GM23338 (cell line): ENCODE data around the gene C11orf21. TPM values are rescaled to one million over a fixed set of nuclear protein-coding genes. Genes with fewer than 3 reads are reported as not detected.

Experiments
- ATAC-seq: fragments of 200-7000 bp; cut with Tn5 transposase; 3 replicates; pipeline ENCODE4 v1.9.1; 2020
- DNase-seq: peaks from one replicate; pipeline ENCODE4 v3.0.0-alpha.2; 2015; ENCODE audit warnings: low spot score
- H2AFZ ChIP-seq: fragments of 200-600 bp; sonication (generic); 2 replicates; pipeline ENCODE4 v1.8.0; 2016; ENCODE audit warnings: antibody characterized with exemption, mild to moderate bottlenecking, moderate library complexity
- H3F3A ChIP-seq: fragments of 200-600 bp; sonication (generic); replicated peaks from 2 replicates; pipeline ENCODE4 v1.8.0; 2017; ENCODE audit warnings: antibody characterized with exemption, mixed run types, low read depth
- H3K27ac ChIP-seq: fragments of 200-600 bp; sonication (generic); 2 replicates; pipeline ENCODE4 v1.6.1; 2016; ENCODE audit warnings: low read depth
- H3K27me3 ChIP-seq: fragments of 200-600 bp; sonication (generic); 2 replicates; pipeline ENCODE4 v1.8.0; 2016; ENCODE audit warnings: mild to moderate bottlenecking, mixed run types, moderate library complexity; ENCODE audit not compliant: insufficient read depth
- H3K36me3 ChIP-seq: fragments of 200-600 bp; sonication (generic); 2 replicates; pipeline ENCODE4 v1.8.0; 2016; ENCODE audit warnings: mild to moderate bottlenecking; ENCODE audit not compliant: insufficient read depth
- H3K4me1 ChIP-seq: fragments of 200-600 bp; sonication (generic); 2 replicates; pipeline ENCODE4 v1.8.0; 2016; ENCODE audit warnings: mild to moderate bottlenecking, moderate library complexity; ENCODE audit not compliant: insufficient read depth
- H3K4me2 ChIP-seq: fragments of 200-600 bp; sonication (generic); 2 replicates; pipeline ENCODE4 v1.7.1; 2017; ENCODE audit warnings: mixed run types
- H3K4me3 ChIP-seq: fragments of 200-600 bp; sonication (generic); 2 replicates; pipeline ENCODE4 v1.6.1; 2016; ENCODE audit warnings: mixed run types
- H3K79me2 ChIP-seq: fragments of 200-600 bp; sonication (generic); replicated peaks from 2 replicates; pipeline ENCODE4 v1.8.0; 2017; ENCODE audit warnings: mild to moderate bottlenecking; ENCODE audit not compliant: insufficient read depth
- H3K9me2 ChIP-seq: fragments of 200-600 bp; sonication (generic); 2 replicates; pipeline ENCODE4 v1.8.0; 2017; ENCODE audit not compliant: insufficient read depth
- H4K20me1 ChIP-seq: fragments of 200-600 bp; sonication (generic); replicated peaks from 2 replicates; pipeline ENCODE4 v1.8.0; 2017; ENCODE audit warnings: mild to moderate bottlenecking; ENCODE audit not compliant: insufficient read depth
- H3K27ac Mint-ChIP-seq: 2 replicates; pipeline ENCODE4 v1.8.0; 2020; ENCODE audit warnings: inconsistent platforms, mild to moderate bottlenecking, moderate library complexity, mixed read lengths
- H3K27me3 Mint-ChIP-seq: 3 replicates; pipeline ENCODE4 v1.8.0; 2022; ENCODE audit warnings: low read depth, mild to moderate bottlenecking, moderate library complexity, mixed read lengths, inconsistent platforms; ENCODE audit not compliant: insufficient read depth, poor library complexity
- H3K36me3 Mint-ChIP-seq: 3 replicates; pipeline ENCODE4 v1.8.0; 2021; ENCODE audit warnings: low read depth, mild to moderate bottlenecking, inconsistent platforms, moderate library complexity, mixed read lengths
- H3K4me1 Mint-ChIP-seq: 3 replicates; pipeline ENCODE4 v1.8.0; 2020; ENCODE audit warnings: mild to moderate bottlenecking, inconsistent platforms, mixed read lengths
- H3K4me3 Mint-ChIP-seq: 3 replicates; pipeline ENCODE4 v1.8.0; 2021; ENCODE audit warnings: moderate library complexity, mild to moderate bottlenecking, inconsistent platforms, mixed read lengths
- H3K9me3 Mint-ChIP-seq: 3 replicates; pipeline ENCODE4 v1.8.0; 2020; ENCODE audit warnings: moderate library complexity, mild to moderate bottlenecking, inconsistent platforms, mixed read lengths
- CREB1 ChIP-seq: fragments of 250-450 bp; sonication (Bioruptor Pico); IDR thresholded peaks from 2 replicates; pipeline ENCODE4 v1.5.0; 2020; ENCODE audit warnings: low read depth, mild to moderate bottlenecking, moderate library complexity
- EZH2 ChIP-seq: fragments of 200-600 bp; sonication (generic); IDR thresholded peaks from one replicate; pipeline ENCODE4 v1.8.0; 2017; ENCODE audit warnings: antibody characterized with exemption, mild to moderate bottlenecking, low read depth; ENCODE audit not compliant: unreplicated experiment
- EZH2phosphoT487 ChIP-seq: fragments of 200-600 bp; sonication (generic); IDR thresholded peaks from one replicate; pipeline ENCODE4 v1.8.1; 2018; ENCODE audit warnings: antibody characterized with exemption; ENCODE audit not compliant: unreplicated experiment
- JUNB ChIP-seq: IDR thresholded peaks from one replicate; pipeline ENCODE4 v1.6.1; 2016; ENCODE audit warnings: antibody characterized with exemption; ENCODE audit not compliant: unreplicated experiment
- NANOG ChIP-seq: IDR thresholded peaks from 2 replicates; pipeline ENCODE4 v1.6.1; 2016; ENCODE audit warnings: antibody characterized with exemption, borderline replicate concordance
- POLR2AphosphoS5 ChIP-seq: IDR thresholded peaks from 2 replicates; pipeline ENCODE4 v1.6.1; 2016; ENCODE audit warnings: antibody characterized with exemption, low read depth
- STAT1 ChIP-seq: IDR thresholded peaks from one replicate; pipeline ENCODE4 v1.6.1; 2016; ENCODE audit warnings: antibody characterized with exemption; ENCODE audit not compliant: unreplicated experiment
- ZNF114 ChIP-seq: fragments of 250-450 bp; sonication (Bioruptor Pico); IDR thresholded peaks from 2 replicates; pipeline ENCODE4 v1.5.0; 2020; ENCODE audit warnings: mild to moderate bottlenecking, moderate library complexity
- ZNF331 ChIP-seq: fragments of 250-450 bp; sonication (Bioruptor Pico); IDR thresholded peaks from 2 replicates; pipeline ENCODE4 v1.5.0; 2020; ENCODE audit warnings: low read depth, mild to moderate bottlenecking, moderate library complexity
- polyA plus RNA-seq: library from polyadenylated mRNA; unstranded; fragments of >200 nt; fragmentation: Nextera tagmentation; extraction: Ambion mirVana; gene quantifications from 2 replicates; pipeline ENCODE4 v1.2.1, GENCODE V29; 2016
- total RNA-seq: library from RNA; depleted of rRNA; stranded (reverse); fragments of >200 nt; shearing (Covaris generic); gene quantifications from 2 replicates; pipeline ENCODE4 v1.2.3, GENCODE V29; 2014
- TF ChIP-seq, protein P1 (sequence below): fragments of 250-450 bp; sonication (Bioruptor Pico); IDR thresholded peaks from 2 replicates; pipeline ENCODE4 v1.5.0; 2020; ENCODE audit warnings: mild to moderate bottlenecking, moderate library complexity
- TF ChIP-seq, protein P2 (sequence below): IDR thresholded peaks from 2 replicates; pipeline ENCODE4 v1.6.1; 2016; ENCODE audit warnings: antibody characterized with exemption
- TF ChIP-seq, protein P3 (sequence below): IDR thresholded peaks from one replicate; pipeline ENCODE4 v1.6.1; 2018; ENCODE audit warnings: antibody characterized with exemption; ENCODE audit not compliant: unreplicated experiment
- TF ChIP-seq, protein P4 (sequence below), 2 experiments: fragments of 200-600 bp in 1 of 2; sonication (generic) in 1 of 2; conservative IDR thresholded peaks; 2 replicates each; pipeline versions ENCODE4 v1.5.1 to v1.6.1; 2016 to 2017; ENCODE audit warnings: antibody characterized with exemption in 2 of 2, low read depth in 2 of 2, mild to moderate bottlenecking in 2 of 2, moderate library complexity in 1 of 2

Gene C11orf21
- total and polyA plus RNA-seq, 2 experiments from 2014 or later: not detected

DNA sequence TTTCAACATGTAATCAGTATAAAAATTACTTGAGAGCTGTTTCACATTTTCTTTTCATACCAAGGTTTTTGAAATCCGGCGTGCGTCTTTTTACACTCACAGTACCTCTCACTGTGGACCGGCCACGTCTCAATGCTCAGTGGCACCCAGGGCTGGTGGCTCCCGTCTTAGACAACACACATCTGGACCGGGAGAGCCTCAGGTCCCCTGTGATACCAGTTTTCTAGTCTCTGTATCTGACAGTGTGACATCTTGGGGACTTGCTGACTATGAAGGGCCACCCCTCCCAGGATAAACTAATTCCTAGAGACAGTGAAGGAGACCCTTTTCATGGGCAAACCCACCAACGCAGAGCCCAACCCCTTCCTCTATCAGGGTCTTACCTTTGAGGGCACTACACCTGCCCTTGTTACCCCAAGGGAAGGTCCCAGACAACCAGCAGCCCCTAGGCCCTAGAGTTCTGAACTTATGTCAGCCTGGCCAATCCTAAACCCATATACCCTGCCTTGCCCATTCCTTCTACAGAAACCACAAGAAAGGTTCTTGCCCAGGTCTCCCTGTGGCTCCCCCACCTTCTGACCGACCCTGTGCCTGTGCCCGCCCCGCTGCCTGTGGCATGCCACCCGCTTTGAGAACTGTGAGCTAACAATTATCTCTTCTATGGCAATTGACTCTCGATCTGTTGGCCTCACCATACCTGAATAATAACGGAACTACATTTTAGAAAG lies 25.3 kb downstream of the C11orf21 start:
- H3K4me3 ChIP-seq: no peak overlapping the region
- H3K27me3 ChIP-seq: peaks cover 30% of the 10 kb centered on the region
- Mint-ChIP-seq H3K36me3 (no peaks in the 10 kb centered on the region), H3K27ac (no peak overlapping the region), H3K9me3 (peaks cover 7% of the 10 kb centered on the region; the same call in 2 of the 3 replicates), H3K4me1 (peaks cover 17% of the 10 kb centered on the region), H3K27me3 (peaks cover 42% of the 10 kb centered on the region), H3K4me3 (no peak overlapping the region)
- H3K36me3 ChIP-seq: no peaks in the 10 kb centered on the region
- H3K4me2 ChIP-seq: no peak overlapping the region
- DNase-seq: no peak
- no peaks in the 10 kb centered on the region for H4K20me1 ChIP-seq
- no peak overlapping the region for H3K27ac ChIP-seq
- H3F3A ChIP-seq: no peaks in the 10 kb centered on the region
- no peaks in the 10 kb centered on the region for H3K79me2 ChIP-seq
- H3K4me1 ChIP-seq: peaks cover 15% of the 10 kb centered on the region
- TF ChIP-seq ZNF331: no peak
- TF ChIP-seq POLR2AphosphoS5: no peak
- TF ChIP-seq CREB1: no peak
- TF ChIP-seq, protein P1, sequence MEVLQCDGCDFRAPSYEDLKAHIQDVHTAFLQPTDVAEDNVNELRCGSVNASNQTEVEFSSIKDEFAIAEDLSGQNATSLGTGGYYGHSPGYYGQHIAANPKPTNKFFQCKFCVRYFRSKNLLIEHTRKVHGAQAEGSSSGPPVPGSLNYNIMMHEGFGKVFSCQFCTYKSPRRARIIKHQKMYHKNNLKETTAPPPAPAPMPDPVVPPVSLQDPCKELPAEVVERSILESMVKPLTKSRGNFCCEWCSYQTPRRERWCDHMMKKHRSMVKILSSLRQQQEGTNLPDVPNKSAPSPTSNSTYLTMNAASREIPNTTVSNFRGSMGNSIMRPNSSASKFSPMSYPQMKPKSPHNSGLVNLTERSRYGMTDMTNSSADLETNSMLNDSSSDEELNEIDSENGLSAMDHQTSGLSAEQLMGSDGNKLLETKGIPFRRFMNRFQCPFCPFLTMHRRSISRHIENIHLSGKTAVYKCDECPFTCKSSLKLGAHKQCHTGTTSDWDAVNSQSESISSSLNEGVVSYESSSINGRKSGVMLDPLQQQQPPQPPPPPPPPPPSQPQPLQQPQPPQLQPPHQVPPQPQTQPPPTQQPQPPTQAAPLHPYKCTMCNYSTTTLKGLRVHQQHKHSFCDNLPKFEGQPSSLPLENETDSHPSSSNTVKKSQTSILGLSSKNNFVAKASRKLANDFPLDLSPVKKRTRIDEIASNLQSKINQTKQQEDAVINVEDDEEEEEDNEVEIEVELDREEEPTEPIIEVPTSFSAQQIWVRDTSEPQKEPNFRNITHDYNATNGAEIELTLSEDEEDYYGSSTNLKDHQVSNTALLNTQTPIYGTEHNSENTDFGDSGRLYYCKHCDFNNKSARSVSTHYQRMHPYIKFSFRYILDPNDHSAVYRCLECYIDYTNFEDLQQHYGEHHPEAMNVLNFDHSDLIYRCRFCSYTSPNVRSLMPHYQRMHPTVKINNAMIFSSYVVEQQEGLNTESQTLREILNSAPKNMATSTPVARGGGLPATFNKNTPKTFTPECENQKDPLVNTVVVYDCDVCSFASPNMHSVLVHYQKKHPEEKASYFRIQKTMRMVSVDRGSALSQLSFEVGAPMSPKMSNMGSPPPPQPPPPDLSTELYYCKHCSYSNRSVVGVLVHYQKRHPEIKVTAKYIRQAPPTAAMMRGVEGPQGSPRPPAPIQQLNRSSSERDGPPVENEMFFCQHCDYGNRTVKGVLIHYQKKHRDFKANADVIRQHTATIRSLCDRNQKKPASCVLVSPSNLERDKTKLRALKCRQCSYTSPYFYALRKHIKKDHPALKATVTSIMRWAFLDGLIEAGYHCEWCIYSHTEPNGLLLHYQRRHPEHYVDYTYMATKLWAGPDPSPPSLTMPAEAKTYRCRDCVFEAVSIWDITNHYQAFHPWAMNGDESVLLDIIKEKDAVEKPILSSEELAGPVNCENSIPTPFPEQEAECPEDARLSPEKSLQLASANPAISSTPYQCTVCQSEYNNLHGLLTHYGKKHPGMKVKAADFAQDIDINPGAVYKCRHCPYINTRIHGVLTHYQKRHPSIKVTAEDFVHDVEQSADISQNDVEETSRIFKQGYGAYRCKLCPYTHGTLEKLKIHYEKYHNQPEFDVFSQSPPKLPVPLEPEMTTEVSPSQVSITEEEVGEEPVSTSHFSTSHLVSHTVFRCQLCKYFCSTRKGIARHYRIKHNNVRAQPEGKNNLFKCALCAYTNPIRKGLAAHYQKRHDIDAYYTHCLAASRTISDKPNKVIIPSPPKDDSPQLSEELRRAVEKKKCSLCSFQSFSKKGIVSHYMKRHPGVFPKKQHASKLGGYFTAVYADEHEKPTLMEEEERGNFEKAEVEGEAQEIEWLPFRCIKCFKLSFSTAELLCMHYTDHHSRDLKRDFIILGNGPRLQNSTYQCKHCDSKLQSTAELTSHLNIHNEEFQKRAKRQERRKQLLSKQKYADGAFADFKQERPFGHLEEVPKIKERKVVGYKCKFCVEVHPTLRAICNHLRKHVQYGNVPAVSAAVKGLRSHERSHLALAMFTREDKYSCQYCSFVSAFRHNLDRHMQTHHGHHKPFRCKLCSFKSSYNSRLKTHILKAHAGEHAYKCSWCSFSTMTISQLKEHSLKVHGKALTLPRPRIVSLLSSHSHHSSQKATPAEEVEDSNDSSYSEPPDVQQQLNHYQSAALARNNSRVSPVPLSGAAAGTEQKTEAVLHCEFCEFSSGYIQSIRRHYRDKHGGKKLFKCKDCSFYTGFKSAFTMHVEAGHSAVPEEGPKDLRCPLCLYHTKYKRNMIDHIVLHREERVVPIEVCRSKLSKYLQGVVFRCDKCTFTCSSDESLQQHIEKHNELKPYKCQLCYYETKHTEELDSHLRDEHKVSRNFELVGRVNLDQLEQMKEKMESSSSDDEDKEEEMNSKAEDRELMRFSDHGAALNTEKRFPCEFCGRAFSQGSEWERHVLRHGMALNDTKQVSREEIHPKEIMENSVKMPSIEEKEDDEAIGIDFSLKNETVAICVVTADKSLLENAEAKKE (CRISPR knock-in tag): no peak
- TF ChIP-seq EZH2: no peak
- TF ChIP-seq, protein P2, sequence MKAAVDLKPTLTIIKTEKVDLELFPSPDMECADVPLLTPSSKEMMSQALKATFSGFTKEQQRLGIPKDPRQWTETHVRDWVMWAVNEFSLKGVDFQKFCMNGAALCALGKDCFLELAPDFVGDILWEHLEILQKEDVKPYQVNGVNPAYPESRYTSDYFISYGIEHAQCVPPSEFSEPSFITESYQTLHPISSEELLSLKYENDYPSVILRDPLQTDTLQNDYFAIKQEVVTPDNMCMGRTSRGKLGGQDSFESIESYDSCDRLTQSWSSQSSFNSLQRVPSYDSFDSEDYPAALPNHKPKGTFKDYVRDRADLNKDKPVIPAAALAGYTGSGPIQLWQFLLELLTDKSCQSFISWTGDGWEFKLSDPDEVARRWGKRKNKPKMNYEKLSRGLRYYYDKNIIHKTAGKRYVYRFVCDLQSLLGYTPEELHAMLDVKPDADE: no peak
- TF ChIP-seq JUNB: no peak
- TF ChIP-seq EZH2phosphoT487: no peak
- TF ChIP-seq, protein P3, sequence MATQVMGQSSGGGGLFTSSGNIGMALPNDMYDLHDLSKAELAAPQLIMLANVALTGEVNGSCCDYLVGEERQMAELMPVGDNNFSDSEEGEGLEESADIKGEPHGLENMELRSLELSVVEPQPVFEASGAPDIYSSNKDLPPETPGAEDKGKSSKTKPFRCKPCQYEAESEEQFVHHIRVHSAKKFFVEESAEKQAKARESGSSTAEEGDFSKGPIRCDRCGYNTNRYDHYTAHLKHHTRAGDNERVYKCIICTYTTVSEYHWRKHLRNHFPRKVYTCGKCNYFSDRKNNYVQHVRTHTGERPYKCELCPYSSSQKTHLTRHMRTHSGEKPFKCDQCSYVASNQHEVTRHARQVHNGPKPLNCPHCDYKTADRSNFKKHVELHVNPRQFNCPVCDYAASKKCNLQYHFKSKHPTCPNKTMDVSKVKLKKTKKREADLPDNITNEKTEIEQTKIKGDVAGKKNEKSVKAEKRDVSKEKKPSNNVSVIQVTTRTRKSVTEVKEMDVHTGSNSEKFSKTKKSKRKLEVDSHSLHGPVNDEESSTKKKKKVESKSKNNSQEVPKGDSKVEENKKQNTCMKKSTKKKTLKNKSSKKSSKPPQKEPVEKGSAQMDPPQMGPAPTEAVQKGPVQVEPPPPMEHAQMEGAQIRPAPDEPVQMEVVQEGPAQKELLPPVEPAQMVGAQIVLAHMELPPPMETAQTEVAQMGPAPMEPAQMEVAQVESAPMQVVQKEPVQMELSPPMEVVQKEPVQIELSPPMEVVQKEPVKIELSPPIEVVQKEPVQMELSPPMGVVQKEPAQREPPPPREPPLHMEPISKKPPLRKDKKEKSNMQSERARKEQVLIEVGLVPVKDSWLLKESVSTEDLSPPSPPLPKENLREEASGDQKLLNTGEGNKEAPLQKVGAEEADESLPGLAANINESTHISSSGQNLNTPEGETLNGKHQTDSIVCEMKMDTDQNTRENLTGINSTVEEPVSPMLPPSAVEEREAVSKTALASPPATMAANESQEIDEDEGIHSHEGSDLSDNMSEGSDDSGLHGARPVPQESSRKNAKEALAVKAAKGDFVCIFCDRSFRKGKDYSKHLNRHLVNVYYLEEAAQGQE: no peak
- no peak for TF ChIP-seq ZNF114
- TF ChIP-seq NANOG: no peak
- TF ChIP-seq STAT1: no peak
- TF ChIP-seq, protein P4, sequence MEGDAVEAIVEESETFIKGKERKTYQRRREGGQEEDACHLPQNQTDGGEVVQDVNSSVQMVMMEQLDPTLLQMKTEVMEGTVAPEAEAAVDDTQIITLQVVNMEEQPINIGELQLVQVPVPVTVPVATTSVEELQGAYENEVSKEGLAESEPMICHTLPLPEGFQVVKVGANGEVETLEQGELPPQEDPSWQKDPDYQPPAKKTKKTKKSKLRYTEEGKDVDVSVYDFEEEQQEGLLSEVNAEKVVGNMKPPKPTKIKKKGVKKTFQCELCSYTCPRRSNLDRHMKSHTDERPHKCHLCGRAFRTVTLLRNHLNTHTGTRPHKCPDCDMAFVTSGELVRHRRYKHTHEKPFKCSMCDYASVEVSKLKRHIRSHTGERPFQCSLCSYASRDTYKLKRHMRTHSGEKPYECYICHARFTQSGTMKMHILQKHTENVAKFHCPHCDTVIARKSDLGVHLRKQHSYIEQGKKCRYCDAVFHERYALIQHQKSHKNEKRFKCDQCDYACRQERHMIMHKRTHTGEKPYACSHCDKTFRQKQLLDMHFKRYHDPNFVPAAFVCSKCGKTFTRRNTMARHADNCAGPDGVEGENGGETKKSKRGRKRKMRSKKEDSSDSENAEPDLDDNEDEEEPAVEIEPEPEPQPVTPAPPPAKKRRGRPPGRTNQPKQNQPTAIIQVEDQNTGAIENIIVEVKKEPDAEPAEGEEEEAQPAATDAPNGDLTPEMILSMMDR (conservative IDR thresholded peaks at IDR 0.05; ENCODE audit: low read depth in 2 of 2): no peak
- no peak for ATAC-seq
- no peaks in the 10 kb centered on the region; the same call in 1 of the 2 replicates for H3K9me2 ChIP-seq
- H2AFZ ChIP-seq: no peak overlapping the region
